Left ventricle myocardium inferior (tissue), 1 donor: Measurements from ENCODE around the gene SLC6A2. TPM values are rescaled to one million over a fixed set of nuclear protein-coding genes. Genes with fewer than 3 reads are reported as not detected.

Experiments used
- DNase-seq: peaks from one replicate; pipeline ENCODE4 v3.0.0-alpha.2; 2020
- H3K27ac ChIP-seq: fragments of 200-600 bp; replicated peaks from 2 replicates; pipeline ENCODE4 v1.8.0; 2021
- H3K27me3 ChIP-seq: fragments of 200-600 bp; 2 replicates; pipeline ENCODE4 v1.8.0; 2021; ENCODE audit warnings: low read depth
- H3K36me3 ChIP-seq: fragments of 200-600 bp; 2 replicates; pipeline ENCODE4 v1.8.0; 2021
- H3K4me1 ChIP-seq: fragments of 200-600 bp; 2 replicates; pipeline ENCODE4 v1.8.0; 2021
- H3K4me3 ChIP-seq: fragments of 200-600 bp; 2 replicates; pipeline ENCODE4 v1.8.0; 2021; ENCODE audit warnings: mild to moderate bottlenecking, moderate library complexity
- H3K9me3 ChIP-seq: fragments of 200-600 bp; replicated peaks from 2 replicates; pipeline ENCODE4 v1.8.0; 2021
- intact Hi-C: fragments of 100-400 bp; cut with micrococcal nuclease; formaldehyde crosslinking; loops from one replicate; pipeline ENCODE4 v1.11.0; 2022
- total RNA-seq: library from RNA; stranded (reverse); fragmentation: NEBNext Ultra II Directional; extraction: Animal tissue kit (Norgen Biotek cat#: 25700); gene quantifications from one replicate; pipeline ENCODE4 v1.2.1, GENCODE V29; 2021
- TF ChIP-seq, protein P1 (sequence below): fragments of 200-600 bp; IDR thresholded peaks from 2 replicates; pipeline ENCODE4 v1.8.0; 2021; ENCODE audit warnings: antibody characterized with exemption, mild to moderate bottlenecking, borderline replicate concordance
- donor health status: DM: no; HTN: yes; CAD: no; lungs with severe emphysema.

The SLC6A2 gene
- total RNA-seq, 1 donor from 2014 or later, result not detected

DNA sequence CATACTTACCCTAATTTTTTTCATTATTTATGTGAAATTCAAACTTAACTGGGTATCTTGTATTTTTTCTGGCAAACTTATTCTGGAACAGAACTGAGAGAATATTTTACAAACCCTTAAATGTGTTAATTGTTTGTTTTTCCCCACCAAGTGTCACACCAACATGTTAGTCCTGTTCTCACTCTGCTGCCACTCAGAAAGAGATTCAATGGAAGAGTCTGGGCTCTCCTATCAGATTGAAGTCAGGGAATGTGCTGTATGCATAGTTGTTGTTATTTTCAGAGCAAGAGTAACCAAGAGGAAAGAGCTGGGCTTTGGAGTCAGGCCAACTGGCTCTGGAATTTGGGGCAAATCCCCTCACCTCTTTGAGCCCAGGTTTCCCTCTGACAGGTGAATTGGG is 43.2 kb downstream of the SLC6A2 start:
- Histone ChIP-seq H3K4me1 (no peaks in the 10 kb centered on the region), H3K9me3 (no peaks in the 10 kb centered on the region), H3K27me3 (peaks cover 25% of the 10 kb centered on the region), H3K36me3 (no peaks in the 10 kb centered on the region), H3K4me3 (no peak overlapping the region), H3K27ac (no peak overlapping the region)
- intact Hi-C loops, result no loop called here
- DNase-seq, result no peak
- TF ChIP-seq, protein P1, sequence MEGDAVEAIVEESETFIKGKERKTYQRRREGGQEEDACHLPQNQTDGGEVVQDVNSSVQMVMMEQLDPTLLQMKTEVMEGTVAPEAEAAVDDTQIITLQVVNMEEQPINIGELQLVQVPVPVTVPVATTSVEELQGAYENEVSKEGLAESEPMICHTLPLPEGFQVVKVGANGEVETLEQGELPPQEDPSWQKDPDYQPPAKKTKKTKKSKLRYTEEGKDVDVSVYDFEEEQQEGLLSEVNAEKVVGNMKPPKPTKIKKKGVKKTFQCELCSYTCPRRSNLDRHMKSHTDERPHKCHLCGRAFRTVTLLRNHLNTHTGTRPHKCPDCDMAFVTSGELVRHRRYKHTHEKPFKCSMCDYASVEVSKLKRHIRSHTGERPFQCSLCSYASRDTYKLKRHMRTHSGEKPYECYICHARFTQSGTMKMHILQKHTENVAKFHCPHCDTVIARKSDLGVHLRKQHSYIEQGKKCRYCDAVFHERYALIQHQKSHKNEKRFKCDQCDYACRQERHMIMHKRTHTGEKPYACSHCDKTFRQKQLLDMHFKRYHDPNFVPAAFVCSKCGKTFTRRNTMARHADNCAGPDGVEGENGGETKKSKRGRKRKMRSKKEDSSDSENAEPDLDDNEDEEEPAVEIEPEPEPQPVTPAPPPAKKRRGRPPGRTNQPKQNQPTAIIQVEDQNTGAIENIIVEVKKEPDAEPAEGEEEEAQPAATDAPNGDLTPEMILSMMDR, result no peak

DNA sequence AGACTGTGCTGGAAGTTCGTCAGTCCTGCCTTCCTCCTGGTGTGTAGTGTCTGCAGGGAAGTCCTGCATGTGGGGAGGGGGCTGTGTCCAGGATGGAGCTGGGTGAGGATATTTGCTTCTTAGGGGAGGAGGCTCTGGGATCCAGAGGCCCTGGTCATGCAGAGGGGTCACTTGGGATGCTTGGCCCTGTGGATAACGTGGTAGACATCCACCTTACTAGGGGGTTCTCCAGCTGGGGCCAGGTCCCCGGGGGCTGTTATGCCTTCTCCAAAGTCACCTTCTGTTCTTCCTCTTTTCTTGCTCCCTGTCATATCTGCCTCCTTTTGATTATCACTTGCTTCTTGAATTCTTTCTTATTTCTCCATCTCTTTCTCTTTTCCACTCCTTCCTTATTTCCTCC is 43.8 kb downstream of the SLC6A2 start:
- intact Hi-C loops, result loop anchor here (5.0 to 10.0 kb wide), 2 partner anchors 205 to 232 kb away; no protein-coding TSS in a partner anchor
- Histone ChIP-seq H3K4me3 (no peak overlapping the region), H3K27ac (no peak overlapping the region), H3K4me1 (no peaks in the 10 kb centered on the region), H3K9me3 (no peaks in the 10 kb centered on the region), H3K36me3 (no peaks in the 10 kb centered on the region), H3K27me3 (peaks cover 30% of the 10 kb centered on the region)
- TF ChIP-seq, protein P1, result no peak
- no peak for DNase-seq

DNA sequence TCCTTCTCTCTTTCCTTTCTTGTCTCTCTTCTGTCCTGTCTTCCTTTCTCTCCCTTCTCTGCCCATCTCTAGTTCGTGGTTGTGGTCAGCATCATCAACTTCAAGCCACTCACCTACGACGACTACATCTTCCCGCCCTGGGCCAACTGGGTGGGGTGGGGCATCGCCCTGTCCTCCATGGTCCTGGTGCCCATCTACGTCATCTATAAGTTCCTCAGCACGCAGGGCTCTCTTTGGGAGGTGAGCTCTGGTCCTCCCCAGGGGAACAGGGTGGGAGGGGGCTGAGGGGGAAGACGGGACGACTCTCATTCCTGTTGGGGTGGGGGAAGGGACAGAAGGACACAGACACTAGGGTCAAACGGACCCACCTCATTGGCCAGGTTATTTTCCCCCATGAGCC is 44.3 kb downstream of the SLC6A2 start:
- Histone ChIP-seq H3K4me3 (no peak overlapping the region), H3K36me3 (no peaks in the 10 kb centered on the region), H3K4me1 (no peaks in the 10 kb centered on the region), H3K27me3 (peaks cover 32% of the 10 kb centered on the region), H3K27ac (no peak overlapping the region), H3K9me3 (no peaks in the 10 kb centered on the region)
- TF ChIP-seq, protein P1, result no peak
- DNase-seq, result no peak
- intact Hi-C loops, result loop anchor here (5.0 to 10.0 kb wide), 2 partner anchors 205 to 233 kb away; no protein-coding TSS in a partner anchor

DNA sequence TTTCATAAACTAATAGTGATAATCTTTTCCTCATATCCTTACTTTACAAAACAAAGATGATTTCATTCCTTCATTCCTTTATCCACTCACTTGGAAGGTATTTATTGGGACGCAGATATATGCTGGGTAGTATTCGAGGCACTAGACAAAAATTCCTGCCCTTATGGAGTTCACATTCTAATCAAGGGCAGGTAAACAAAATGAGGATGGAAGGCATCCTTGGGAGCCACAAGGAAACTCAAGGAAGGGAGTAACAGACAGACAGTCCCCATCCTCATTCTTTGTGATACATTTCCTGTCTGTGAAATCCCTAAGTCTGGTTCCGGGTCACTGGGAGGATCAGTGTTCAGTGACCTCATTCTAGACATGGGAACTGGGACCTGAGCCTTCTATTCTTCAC is 45.2 kb downstream of the SLC6A2 start:
- no peak for DNase-seq
- no peak overlapping the region for H3K27ac ChIP-seq
- TF ChIP-seq, protein P1, result no peak
- H3K4me1 ChIP-seq, result no peaks in the 10 kb centered on the region
- H3K27me3 ChIP-seq, result peaks cover 40% of the 10 kb centered on the region
- H3K4me3 ChIP-seq, result no peak overlapping the region
- no peaks in the 10 kb centered on the region for H3K36me3 ChIP-seq
- intact Hi-C loops, result loop anchor here (5.0 to 10.0 kb wide), 2 partner anchors 206 to 234 kb away; no protein-coding TSS in a partner anchor
- H3K9me3 ChIP-seq, result no peaks in the 10 kb centered on the region

DNA sequence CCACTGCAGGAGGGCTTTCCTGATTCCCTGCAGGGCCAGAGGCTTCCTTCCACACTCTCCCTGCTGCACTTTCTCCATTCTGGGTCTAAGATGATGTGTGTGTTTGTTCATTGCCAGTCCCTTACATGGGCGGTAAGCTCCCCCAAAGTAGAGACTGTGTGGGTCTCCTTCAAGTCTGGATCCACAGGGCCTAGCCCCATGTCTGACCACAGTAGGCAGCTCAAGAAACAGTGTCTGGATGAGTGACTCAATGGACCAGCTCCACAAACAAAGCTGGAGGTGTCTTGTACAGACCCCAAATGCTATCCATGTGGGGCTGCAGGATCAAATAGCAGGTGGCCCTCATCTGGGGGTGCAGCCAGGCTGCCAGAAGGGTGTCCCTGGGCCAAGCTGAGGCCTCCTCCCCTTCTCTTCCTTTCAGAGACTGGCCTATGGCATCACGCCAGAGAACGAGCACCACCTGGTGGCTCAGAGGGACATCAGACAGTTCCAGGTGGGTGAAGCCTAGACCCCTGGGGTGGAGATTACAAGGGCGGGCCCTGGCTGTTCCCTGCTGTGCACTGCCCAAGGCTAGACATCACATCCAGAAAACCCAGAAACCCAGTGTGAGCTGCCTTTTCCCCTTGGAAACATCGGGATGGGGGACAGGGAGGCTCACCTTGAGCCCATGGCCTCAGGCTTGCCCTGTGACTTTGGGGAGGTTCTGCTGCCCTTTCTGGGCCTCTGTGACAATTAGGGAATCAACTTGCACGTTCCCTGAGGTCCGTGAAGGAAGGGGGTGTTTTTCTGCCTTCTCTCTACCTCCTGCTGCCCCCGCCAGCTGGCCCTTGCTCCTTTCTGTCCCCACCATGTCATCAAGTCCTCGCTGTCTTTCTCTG is 45.9 kb downstream of the SLC6A2 start:
- H3K27me3 ChIP-seq, result peaks cover 46% of the 10 kb centered on the region
- no peak overlapping the region for H3K4me3 ChIP-seq
- no peaks in the 10 kb centered on the region for H3K36me3 ChIP-seq
- intact Hi-C loops, result loop anchor here (5.0 to 10.0 kb wide), 2 partner anchors 207 to 234 kb away; no protein-coding TSS in a partner anchor
- DNase-seq, result peak; percentile 45
- TF ChIP-seq, protein P1, result peak; percentile 76
- no peaks in the 10 kb centered on the region for H3K9me3 ChIP-seq
- no peak overlapping the region for H3K27ac ChIP-seq
- no peaks in the 10 kb centered on the region for H3K4me1 ChIP-seq
